Prostate gland (tissue), 2 donors: ENCODE data around the gene ENAH. TPM values are rescaled to one million over a fixed set of nuclear protein-coding genes. Genes with fewer than 3 reads are reported as not detected.

ENCODE experiments used
- DNase-seq: peaks from one replicate; pipeline ENCODE4 v3.0.0-alpha.2; 2019; ENCODE audit warnings: low spot score
- H3K27ac ChIP-seq, 2 donors: fragments of 200-600 bp; sonication (generic); 2 replicates each; pipeline ENCODE4 v1.5.1; 2017 to 2019
- H3K27me3 ChIP-seq: fragments of 200-600 bp; sonication (generic); replicated peaks from 2 replicates; pipeline ENCODE4 v1.5.1; 2019; ENCODE audit not compliant: insufficient read depth
- H3K36me3 ChIP-seq, 2 donors: fragments of 200-600 bp; sonication (generic); 1 replicate in 1 of 2; 2 replicates in 1 of 2; pipeline versions ENCODE4 v1.5.1 to v1.8.1; 2017 to 2019
- H3K4me1 ChIP-seq: fragments of 200-600 bp; sonication (generic); replicated peaks from 2 replicates; pipeline ENCODE4 v1.5.1; 2019
- H3K4me3 ChIP-seq, 2 donors: fragments of 200-600 bp; sonication (generic); 2 replicates each; pipeline ENCODE4 v1.5.1; 2017 to 2019
- H3K9me3 ChIP-seq: fragments of 200-600 bp; sonication (generic); 2 replicates; pipeline ENCODE4 v1.5.1; 2017
- CTCF ChIP-seq, 4 experiments: fragments of 200-600 bp in 2 of 4; fragments of 450-650 bp in 2 of 4; sonication (generic) in 2 of 4; IDR thresholded peaks; 1 replicate in 3 of 4; 2 replicates in 1 of 4; pipeline ENCODE4 v1.5.1; 2016 to 2019; ENCODE audit warnings: antibody characterized with exemption in 4 of 4, mild to moderate bottlenecking in 2 of 4, moderate library complexity in 2 of 4
- POLR2A ChIP-seq: fragments of 450-650 bp; IDR thresholded peaks from one replicate; pipeline ENCODE4 v1.6.1; 2016; ENCODE audit warnings: antibody characterized with exemption, mild to moderate bottlenecking
- POLR2AphosphoS5 ChIP-seq: sonication (generic); formaldehyde crosslinking; IDR thresholded peaks from one replicate; pipeline ENCODE4 v1.6.1; 2017; ENCODE audit warnings: antibody characterized with exemption
- WGBS: methylation state at CpG from one replicate; pipeline ENCODE4 v1.1.5; 2018; 5-methylcytosine and 5-hydroxymethylcytosine counted together
- intact Hi-C: fragments of 100-400 bp; cut with DNase I; formaldehyde crosslinking; loops from one replicate; pipeline ENCODE4 v1.14.2; 2022
- total RNA-seq, 2 donors: library from RNA; depleted of rRNA; stranded (reverse); fragments of >200 nt; gene quantifications; one replicate each; pipeline ENCODE4 v1.1.0, GENCODE V29; 2016

Gene ENAH
- total RNA-seq, 2 donors from 2014 or later, result 36.4 to 93.6 TPM

DNA sequence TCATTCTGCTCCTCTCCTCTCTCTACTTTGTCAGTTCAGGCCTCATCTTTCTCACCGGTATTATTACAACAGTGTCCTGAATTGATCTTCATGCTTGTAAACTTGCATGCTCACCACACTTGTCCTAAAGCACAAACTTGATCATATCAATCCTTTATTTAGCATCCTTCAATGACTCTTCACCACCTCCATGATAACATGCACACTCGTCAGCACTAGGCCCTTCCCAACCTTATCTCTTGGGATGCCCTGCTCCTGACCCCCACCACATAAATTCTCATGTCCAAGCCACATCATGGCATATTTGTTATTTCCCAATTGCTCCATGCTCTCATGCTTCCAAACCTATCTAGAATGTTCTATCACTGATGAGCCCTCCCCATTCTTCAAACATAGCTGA lies 103.1 kb downstream of the ENAH start:
- Histone ChIP-seq H3K27me3 (no peaks in the 10 kb centered on the region), H3K4me1 (no peaks in the 10 kb centered on the region), H3K4me3 (no peak overlapping the region), H3K27ac (no peak overlapping the region), H3K36me3 (no peaks in the 10 kb centered on the region), H3K9me3 (no peaks in the 10 kb centered on the region)
- TF ChIP-seq POLR2AphosphoS5 (no peak), POLR2A (no peak), CTCF (IDR thresholded peaks at IDR 0.05) (no peak)
- 90% methylated on average over 2 of the region's 2 CpGs for WGBS
- intact Hi-C loops, result loop anchor here (5.0 to 10.0 kb wide), 2 partner anchors 222 to 295 kb away; no protein-coding TSS in a partner anchor
- no peak for DNase-seq

GRCh38 chr1:225548140-225548857 lies 104.6 kb downstream of the ENAH start:
- Histone ChIP-seq H3K27ac (no peak overlapping the region), H3K4me1 (no peaks in the 10 kb centered on the region), H3K36me3 (no peaks in the 10 kb centered on the region), H3K9me3 (no peaks in the 10 kb centered on the region), H3K4me3 (no peak overlapping the region), H3K27me3 (no peaks in the 10 kb centered on the region)
- no peak for TF ChIP-seq POLR2A
- no peak for TF ChIP-seq POLR2AphosphoS5
- TF ChIP-seq CTCF (IDR thresholded peaks at IDR 0.05), result no peak
- DNase-seq, result no peak
- intact Hi-C loops, result no loop called here
- WGBS, result 57% methylated on average over 4 of the region's 4 CpGs

- no peaks in the 10 kb centered on the region for H3K4me1 ChIP-seq
- 89% methylated on average over 2 of the region's 2 CpGs for WGBS
- TF ChIP-seq POLR2AphosphoS5 (no peak), CTCF (IDR thresholded peaks at IDR 0.05) (no peak), POLR2A (no peak)
- no peaks in the 10 kb centered on the region for H3K36me3 ChIP-seq
- no peak overlapping the region for H3K27ac ChIP-seq
- H3K27me3 ChIP-seq, result no peaks in the 10 kb centered on the region
- intact Hi-C loops, result no loop called here
- no peak overlapping the region for H3K4me3 ChIP-seq
- DNase-seq, result no peak
- no peaks in the 10 kb centered on the region for H3K9me3 ChIP-seq
These were observed 107.3 kb downstream of the ENAH start for GRCh38 chr1:225545649-225546048.

GRCh38 chr1:225544924-225545323 lies 108.0 kb downstream of the ENAH start:
- Histone ChIP-seq H3K27ac (no peak overlapping the region), H3K9me3 (no peaks in the 10 kb centered on the region), H3K27me3 (no peaks in the 10 kb centered on the region), H3K4me1 (no peaks in the 10 kb centered on the region), H3K36me3 (no peaks in the 10 kb centered on the region), H3K4me3 (no peak overlapping the region)
- DNase-seq, result no peak
- intact Hi-C loops, result no loop called here
- WGBS, result 76% methylated on average over 1 of the region's 1 CpG
- no peak for TF ChIP-seq POLR2AphosphoS5
- no peak for TF ChIP-seq POLR2A
- no peak for TF ChIP-seq CTCF (IDR thresholded peaks at IDR 0.05)

DNA sequence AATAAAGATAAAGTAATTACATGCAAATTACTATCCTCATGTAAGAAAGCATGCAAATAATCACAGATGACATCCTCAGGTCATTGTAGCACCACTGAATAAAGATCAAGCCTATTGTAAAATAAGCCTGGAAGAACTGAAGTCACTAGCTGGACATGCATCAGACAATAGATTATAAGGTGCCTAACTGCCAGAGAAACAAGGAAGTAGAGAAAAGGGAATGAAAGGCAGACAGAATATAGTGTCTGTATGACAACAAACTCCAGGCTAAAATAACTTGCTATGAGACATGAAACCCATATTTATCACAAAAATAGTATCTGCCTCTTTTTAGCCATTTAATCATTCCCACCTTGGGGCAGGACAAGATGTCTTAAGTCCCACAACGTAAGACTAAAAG lies 108.7 kb downstream of the ENAH start:
- WGBS, result 90% methylated on average over 1 of the region's 1 CpG
- no peaks in the 10 kb centered on the region for H3K27me3 ChIP-seq
- no peaks in the 10 kb centered on the region for H3K4me1 ChIP-seq
- H3K4me3 ChIP-seq, result no peak overlapping the region
- intact Hi-C loops, result no loop called here
- H3K9me3 ChIP-seq, result no peaks in the 10 kb centered on the region
- no peak for DNase-seq
- no peaks in the 10 kb centered on the region for H3K36me3 ChIP-seq
- TF ChIP-seq POLR2AphosphoS5, result no peak
- TF ChIP-seq CTCF (IDR thresholded peaks at IDR 0.05), result no peak
- no peak for TF ChIP-seq POLR2A
- no peak overlapping the region for H3K27ac ChIP-seq
